Body of pancreas (tissue), 4 donors: ENCODE data around the gene MPP3.

ENCODE experiments used
- CTCF ChIP-seq, 7 experiments: fragments of 450-650 bp in 4 of 7; fragments of 200-600 bp in 3 of 7; sonication (generic) in 3 of 7; IDR thresholded peaks; one replicate each; pipeline ENCODE4 v1.5.1; 2016 to 2019; ENCODE audit warnings: antibody characterized with exemption in 7 of 7
- POLR2A ChIP-seq, 3 donors: fragments of 450-650 bp; IDR thresholded peaks; one replicate each; pipeline ENCODE4 v1.6.1; 2016; ENCODE audit warnings: antibody characterized with exemption in 3 of 3, mild to moderate bottlenecking in 2 of 3

- TF ChIP-seq CTCF (IDR thresholded peaks at IDR 0.05) (no peak), POLR2A (IDR thresholded peaks at IDR 0.05) (no peak)
Measured at GRCh38 chr17:43861960-43862359, 29.0 kb upstream of the MPP3 start.
